SK-N-SH treated with all-trans-retinoic acid at 6 μM for 48 hours (cell line): ENCODE results near the gene JAML.
"Not testable (repeated sequence)": the region's sequence is repeated elsewhere in the genome, so short reads cannot be mapped to it uniquely, and the experiment has no call there.

Source experiments
- ATAC-seq: fragments of 200-7000 bp; cut with Tn5 transposase; 3 replicates; pipeline ENCODE4 v1.9.1; 2020; ENCODE audit warnings: mild to moderate bottlenecking, moderate library complexity
- ARNTL ChIP-seq: fragments of 450-650 bp; formaldehyde crosslinking; IDR thresholded peaks from 2 replicates; pipeline ENCODE4 v1.5.0; 2020; ENCODE audit warnings: low read depth, mild to moderate bottlenecking, moderate library complexity, borderline replicate concordance
- BACH2 ChIP-seq: fragments of 250-450 bp; sonication (Bioruptor Pico); IDR thresholded peaks from 2 replicates; pipeline ENCODE4 v1.9.0; 2021; ENCODE audit warnings: mild to moderate bottlenecking, borderline replicate concordance
- CREB5 ChIP-seq: fragments of 250-450 bp; sonication (Bioruptor Pico); IDR thresholded peaks from 2 replicates; pipeline ENCODE4 v1.5.1; 2020; ENCODE audit warnings: low read depth, mild to moderate bottlenecking, moderate library complexity
- CSDC2 ChIP-seq: fragments of 250-450 bp; sonication (Bioruptor Pico); IDR thresholded peaks from 2 replicates; pipeline ENCODE4 v1.5.0; 2020; ENCODE audit warnings: mild to moderate bottlenecking, moderate library complexity
- CSRNP3 ChIP-seq: fragments of 250-450 bp; sonication (Bioruptor Pico); IDR thresholded peaks from 2 replicates; pipeline ENCODE4 v1.5.1; 2021; ENCODE audit warnings: mild to moderate bottlenecking, moderate library complexity
- ESRRG ChIP-seq: fragments of 250-450 bp; sonication (Bioruptor Pico); IDR thresholded peaks from 2 replicates; pipeline ENCODE4 v1.6.1; 2021; ENCODE audit warnings: mild to moderate bottlenecking
- GLIS3 ChIP-seq: fragments of 250-450 bp; sonication (Bioruptor Pico); IDR thresholded peaks from 2 replicates; pipeline ENCODE4 v1.5.0; 2020; ENCODE audit warnings: mild to moderate bottlenecking, moderate library complexity
- OSR1 ChIP-seq: fragments of 250-450 bp; sonication (Bioruptor Pico); IDR thresholded peaks from 2 replicates; pipeline ENCODE4 v1.8.0; 2022; ENCODE audit warnings: moderate library complexity, mild to moderate bottlenecking, inconsistent platforms
- PATZ1 ChIP-seq: fragments of 250-450 bp; sonication (Bioruptor Pico); IDR thresholded peaks from 2 replicates; pipeline ENCODE4 v1.8.0; 2020; ENCODE audit warnings: mild to moderate bottlenecking, moderate library complexity, borderline replicate concordance
- POU6F1 ChIP-seq: fragments of 250-450 bp; sonication (Bioruptor Pico); IDR thresholded peaks from 2 replicates; pipeline ENCODE4 v1.8.0; 2021; ENCODE audit warnings: low read depth, mild to moderate bottlenecking, moderate library complexity, borderline replicate concordance
- PPARA ChIP-seq: fragments of 250-450 bp; sonication (Bioruptor Pico); IDR thresholded peaks from 2 replicates; pipeline ENCODE4 v1.5.0; 2020; ENCODE audit warnings: mild to moderate bottlenecking, borderline replicate concordance
- RARB ChIP-seq: fragments of 250-450 bp; sonication (Bioruptor Pico); IDR thresholded peaks from 2 replicates; pipeline ENCODE4 v1.8.0; 2021; ENCODE audit warnings: mild to moderate bottlenecking, moderate library complexity
- SNAI2 ChIP-seq: fragments of 250-450 bp; sonication (Bioruptor Pico); IDR thresholded peaks from 2 replicates; pipeline ENCODE4 v1.5.0; 2020; ENCODE audit warnings: mild to moderate bottlenecking, moderate library complexity
- TOX ChIP-seq: fragments of 250-450 bp; sonication (Bioruptor Pico); IDR thresholded peaks from 2 replicates; pipeline ENCODE4 v1.8.0; 2021; ENCODE audit warnings: mild to moderate bottlenecking, moderate library complexity, borderline replicate concordance
- TSHZ2 ChIP-seq: fragments of 250-450 bp; sonication (Bioruptor Pico); IDR thresholded peaks from 2 replicates; pipeline ENCODE4 v1.5.0; 2020; ENCODE audit warnings: mild to moderate bottlenecking, moderate library complexity
- ZFP3 ChIP-seq: fragments of 250-450 bp; sonication (Bioruptor Pico); IDR thresholded peaks from 2 replicates; pipeline ENCODE4 v1.5.0; 2020; ENCODE audit warnings: mild to moderate bottlenecking, moderate library complexity
- ZFP30 ChIP-seq: fragments of 450-650 bp; formaldehyde crosslinking; IDR thresholded peaks from 2 replicates; pipeline ENCODE4 v1.5.0; 2022; ENCODE audit warnings: mild to moderate bottlenecking, moderate library complexity
- ZNF565 ChIP-seq: fragments of 450-650 bp; formaldehyde crosslinking; conservative IDR thresholded peaks from 2 replicates; pipeline ENCODE4 v1.5.0; 2020; ENCODE audit warnings: low read depth, mild to moderate bottlenecking, moderate library complexity
- ZNF70 ChIP-seq: fragments of 450-650 bp; formaldehyde crosslinking; IDR thresholded peaks from 2 replicates; pipeline ENCODE4 v1.5.0; 2020; ENCODE audit warnings: mild to moderate bottlenecking, moderate library complexity
- ZNF8 ChIP-seq: fragments of 450-650 bp; formaldehyde crosslinking; IDR thresholded peaks from 2 replicates; pipeline ENCODE4 v1.5.0; 2020; ENCODE audit warnings: mild to moderate bottlenecking, moderate library complexity

JAML gene

GRCh38 chr11:118190942-118191506 lies 33.8 kb downstream of the JAML start:
- not testable (repeated sequence) for ATAC-seq

- ATAC-seq: no peak
- TF ChIP-seq ZNF565 (CRISPR knock-in tag) (no peak), SNAI2 (CRISPR knock-in tag) (no peak), BACH2 (CRISPR knock-in tag) (no peak), TSHZ2 (no peak), ZFP3 (CRISPR knock-in tag) (no peak), PPARA (CRISPR knock-in tag) (no peak), ESRRG (CRISPR knock-in tag) (no peak), ZNF70 (CRISPR knock-in tag) (no peak), PATZ1 (CRISPR knock-in tag) (no peak), OSR1 (CRISPR knock-in tag) (no peak), ARNTL (CRISPR knock-in tag) (no peak), CSDC2 (CRISPR knock-in tag) (no peak), ZNF8 (CRISPR knock-in tag) (no peak), RARB (CRISPR knock-in tag) (no peak), TOX (no peak), POU6F1 (CRISPR knock-in tag) (no peak)
These were observed 38.3 kb downstream of the JAML start for GRCh38 chr11:118186346-118187107.

- ATAC-seq: no peak
- TF ChIP-seq ZFP30 (CRISPR knock-in tag) (no peak), ARNTL (CRISPR knock-in tag) (no peak), ZNF8 (CRISPR knock-in tag) (no peak), SNAI2 (CRISPR knock-in tag) (no peak), OSR1 (CRISPR knock-in tag) (no peak), ZNF70 (CRISPR knock-in tag) (no peak), ZNF565 (CRISPR knock-in tag) (no peak), CSRNP3 (no peak), GLIS3 (CRISPR knock-in tag) (no peak), CREB5 (CRISPR knock-in tag) (no peak), PPARA (CRISPR knock-in tag) (no peak), TSHZ2 (no peak), POU6F1 (CRISPR knock-in tag) (no peak), BACH2 (CRISPR knock-in tag) (no peak), ESRRG (CRISPR knock-in tag) (no peak), TOX (no peak)
These were observed 39.8 kb downstream of the JAML start for GRCh38 chr11:118184784-118185579.
